Choroid plexus epithelial cell (primary cell): ENCODE data around the gene COL15A1.

Experiments used
- DNase-seq: peaks from one replicate; pipeline ENCODE4 v3.0.0-alpha.2; 2010; ENCODE audit warnings: low read depth
- H3K4me3 ChIP-seq: 2 replicates; pipeline ENCODE4 v1.5.1; 2011; ENCODE audit warnings: low read depth, mild to moderate bottlenecking, control low read depth, low read length, moderate library complexity
- CTCF ChIP-seq: conservative IDR thresholded peaks from 2 replicates; pipeline ENCODE4 v1.5.1; 2011; ENCODE audit warnings: low read depth, mild to moderate bottlenecking, control low read depth, inconsistent platforms, low read length, moderate library complexity

Gene COL15A1

DNA sequence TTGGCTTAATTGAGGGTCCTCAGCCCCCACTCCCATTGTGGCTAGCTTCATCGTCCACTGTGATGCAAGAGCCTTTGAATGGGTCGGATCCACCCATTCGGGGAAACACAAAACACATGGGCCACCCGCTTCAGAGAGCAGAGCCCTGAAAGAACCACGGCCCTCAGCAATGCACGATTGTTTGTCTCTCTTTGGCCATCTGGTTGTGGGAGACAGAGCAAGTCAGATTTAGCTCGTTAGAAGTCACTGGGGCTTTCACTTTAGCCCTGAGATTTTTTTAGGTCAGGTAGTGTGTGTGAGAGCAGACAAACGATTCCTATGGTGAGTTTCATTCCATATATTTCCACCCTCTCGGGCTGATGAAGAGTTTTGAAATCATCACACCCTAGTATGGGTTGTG, 12.9 kb upstream of the COL15A1 start:
- H3K4me3 ChIP-seq: no peak overlapping the region
- DNase-seq: no peak
- TF ChIP-seq CTCF: no peak

GRCh38 chr9:98931600-98932389, 11.9 kb upstream of the COL15A1 start:
- TF ChIP-seq CTCF: no peak
- DNase-seq: no peak

GRCh38 chr9:98933185-98933584, 10.5 kb upstream of the COL15A1 start:
- H3K4me3 ChIP-seq: no peak overlapping the region
- no peak for TF ChIP-seq CTCF
- DNase-seq: no peak

More at GRCh38 chr9:98931600-98932389, 11.9 kb upstream of the COL15A1 start:
- no peak overlapping the region for H3K4me3 ChIP-seq

DNA sequence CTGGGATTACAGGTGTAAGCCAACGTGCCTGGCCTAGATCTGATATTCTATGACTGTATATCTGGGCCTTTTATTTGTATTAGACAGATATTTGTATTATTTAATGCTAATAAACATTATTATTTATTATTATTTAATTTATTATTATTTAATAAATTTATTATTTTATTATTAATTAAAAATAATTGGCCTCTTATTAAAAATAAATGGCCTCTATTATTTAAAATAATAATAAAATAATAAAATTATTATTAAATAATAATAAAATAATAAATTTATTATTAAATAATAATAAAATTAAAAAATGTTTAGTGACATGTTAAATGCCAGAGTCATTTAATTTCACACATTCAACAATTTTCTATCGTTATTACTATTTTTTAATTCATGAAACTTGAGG, 9.8 kb upstream of the COL15A1 start:
- no peak for DNase-seq
- TF ChIP-seq CTCF: no peak
- H3K4me3 ChIP-seq: no peak overlapping the region

- no peak for TF ChIP-seq CTCF
- no peak overlapping the region for H3K4me3 ChIP-seq
- no peak for DNase-seq
These were observed 8.6 kb upstream of the COL15A1 start for GRCh38 chr9:98935071-98935505.

DNA sequence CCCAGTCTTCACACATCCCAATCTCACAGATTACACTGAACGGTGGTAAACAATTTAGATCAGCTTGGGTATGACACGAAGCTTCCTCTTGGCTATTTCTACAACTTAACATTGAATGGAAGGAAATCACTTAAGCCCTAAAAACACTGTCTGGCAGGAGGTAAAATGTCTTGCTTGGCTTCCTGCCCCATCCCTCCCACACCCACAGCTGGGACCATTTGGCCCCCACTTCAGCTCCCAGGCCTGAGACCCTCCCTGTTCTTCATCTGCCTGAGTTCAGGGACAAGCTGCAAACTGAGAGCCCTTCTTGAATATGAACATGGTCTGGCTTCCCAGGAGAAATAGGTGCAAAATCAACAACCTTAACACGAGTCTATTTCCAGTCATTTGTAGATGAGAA, 3.4 kb upstream of the COL15A1 start:
- H3K4me3 ChIP-seq: no peak overlapping the region
- TF ChIP-seq CTCF: no peak

GRCh38 chr9:98941946-98942523, 1.7 kb upstream of the COL15A1 start:
- no peak overlapping the region for H3K4me3 ChIP-seq
- no peak for TF ChIP-seq CTCF
- no peak for DNase-seq

More for the DNA sequence above, 3.4 kb upstream of the COL15A1 start:
- DNase-seq: no peak
